AG10803 (cell line): ENCODE results near the gene CMIP.

Experiments
- DNase-seq: peaks from one replicate; pipeline ENCODE4 v3.0.0; 2010; ENCODE audit warnings: low read depth
- H3K4me3 ChIP-seq: 2 replicates; pipeline ENCODE4 v1.5.1; 2011; ENCODE audit warnings: mild to moderate bottlenecking, low read length, control low read depth
- TF ChIP-seq, protein P1 (sequence below): conservative IDR thresholded peaks from 2 replicates; pipeline ENCODE4 v1.5.1; 2011; ENCODE audit warnings: mild to moderate bottlenecking, low read length, control low read depth, inconsistent platforms

CMIP gene

DNA sequence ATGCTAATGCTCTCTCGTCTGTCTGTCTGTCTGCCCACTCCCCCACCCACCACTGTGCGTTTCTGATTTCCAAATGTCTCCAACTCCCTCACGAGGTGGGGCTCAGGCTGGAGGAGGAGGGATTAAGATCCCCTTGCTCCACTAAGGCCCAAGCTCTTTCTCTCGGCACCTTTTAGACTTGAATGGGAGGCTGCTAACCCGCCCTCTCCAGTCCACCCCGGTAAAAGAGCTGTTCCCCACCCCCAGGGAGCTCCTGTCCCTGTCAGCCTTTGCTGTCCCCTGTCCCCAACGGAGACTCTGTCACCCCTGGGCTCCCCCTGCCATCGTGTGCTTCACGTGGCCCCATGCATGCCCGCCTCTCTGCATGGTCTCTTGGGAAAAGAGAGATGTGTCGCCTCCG lies 266.0 kb downstream of the CMIP start:
- TF ChIP-seq, protein P1, sequence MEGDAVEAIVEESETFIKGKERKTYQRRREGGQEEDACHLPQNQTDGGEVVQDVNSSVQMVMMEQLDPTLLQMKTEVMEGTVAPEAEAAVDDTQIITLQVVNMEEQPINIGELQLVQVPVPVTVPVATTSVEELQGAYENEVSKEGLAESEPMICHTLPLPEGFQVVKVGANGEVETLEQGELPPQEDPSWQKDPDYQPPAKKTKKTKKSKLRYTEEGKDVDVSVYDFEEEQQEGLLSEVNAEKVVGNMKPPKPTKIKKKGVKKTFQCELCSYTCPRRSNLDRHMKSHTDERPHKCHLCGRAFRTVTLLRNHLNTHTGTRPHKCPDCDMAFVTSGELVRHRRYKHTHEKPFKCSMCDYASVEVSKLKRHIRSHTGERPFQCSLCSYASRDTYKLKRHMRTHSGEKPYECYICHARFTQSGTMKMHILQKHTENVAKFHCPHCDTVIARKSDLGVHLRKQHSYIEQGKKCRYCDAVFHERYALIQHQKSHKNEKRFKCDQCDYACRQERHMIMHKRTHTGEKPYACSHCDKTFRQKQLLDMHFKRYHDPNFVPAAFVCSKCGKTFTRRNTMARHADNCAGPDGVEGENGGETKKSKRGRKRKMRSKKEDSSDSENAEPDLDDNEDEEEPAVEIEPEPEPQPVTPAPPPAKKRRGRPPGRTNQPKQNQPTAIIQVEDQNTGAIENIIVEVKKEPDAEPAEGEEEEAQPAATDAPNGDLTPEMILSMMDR = no peak
- no peak overlapping the region for H3K4me3 ChIP-seq

GRCh38 chr16:81711657-81712319 lies 267.2 kb downstream of the CMIP start:
- TF ChIP-seq, protein P1 = no peak
- H3K4me3 ChIP-seq = no peak overlapping the region
- DNase-seq = peak; percentile 92

More for the DNA sequence above, 266.0 kb downstream of the CMIP start:
- no peak for DNase-seq

DNA sequence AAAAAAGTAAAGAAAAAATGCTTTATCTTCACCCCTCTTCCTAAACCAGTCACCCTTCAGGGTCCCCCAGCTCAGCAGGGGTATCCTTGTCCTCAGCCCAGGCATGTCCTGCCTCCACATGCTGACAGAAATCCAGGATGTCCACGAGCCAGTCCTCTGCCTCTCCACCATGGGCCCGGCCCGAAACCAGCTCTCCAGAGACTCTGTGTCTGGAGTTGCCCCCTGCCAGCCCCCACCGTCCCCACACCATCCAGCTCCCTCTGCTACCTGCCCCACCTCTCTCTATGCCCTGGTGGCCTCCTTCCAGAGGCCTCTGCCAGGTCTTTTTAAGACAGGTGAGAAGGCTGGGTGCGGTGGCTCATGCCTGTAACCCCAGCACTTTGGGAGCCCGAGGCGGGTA lies 268.1 kb downstream of the CMIP start:
- no peak for DNase-seq
- no peak overlapping the region for H3K4me3 ChIP-seq
- TF ChIP-seq, protein P1 = no peak

DNA sequence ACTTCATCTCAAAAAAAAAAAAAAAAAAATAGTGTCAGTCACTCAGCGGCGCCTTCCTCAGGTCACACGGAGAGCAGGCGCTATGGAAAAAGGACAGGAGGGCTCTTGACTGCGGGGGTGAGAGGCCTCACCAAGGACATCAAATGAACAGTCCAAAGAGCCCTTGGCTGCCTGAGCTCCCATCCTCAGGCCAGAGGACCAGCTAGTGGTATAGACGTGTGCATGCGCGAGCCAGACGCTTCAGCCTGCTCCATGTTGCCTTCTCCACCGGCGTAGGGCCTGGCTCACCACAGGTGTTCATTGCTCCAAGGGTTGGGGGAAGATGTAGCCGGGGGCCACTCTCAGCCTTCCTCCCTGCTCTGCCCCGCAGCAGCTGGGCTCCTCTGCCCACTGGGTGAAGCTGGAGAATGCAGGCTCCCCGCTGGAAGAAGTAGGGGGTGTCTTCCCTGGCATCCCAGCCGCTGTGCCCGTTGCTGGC lies 268.7 kb downstream of the CMIP start:
- H3K4me3 ChIP-seq = no peak overlapping the region
- no peak for DNase-seq
- TF ChIP-seq, protein P1 = no peak

GRCh38 chr16:81713796-81714195 lies 269.2 kb downstream of the CMIP start:
- TF ChIP-seq, protein P1 = no peak
- DNase-seq = no peak
- no peak overlapping the region for H3K4me3 ChIP-seq

DNA sequence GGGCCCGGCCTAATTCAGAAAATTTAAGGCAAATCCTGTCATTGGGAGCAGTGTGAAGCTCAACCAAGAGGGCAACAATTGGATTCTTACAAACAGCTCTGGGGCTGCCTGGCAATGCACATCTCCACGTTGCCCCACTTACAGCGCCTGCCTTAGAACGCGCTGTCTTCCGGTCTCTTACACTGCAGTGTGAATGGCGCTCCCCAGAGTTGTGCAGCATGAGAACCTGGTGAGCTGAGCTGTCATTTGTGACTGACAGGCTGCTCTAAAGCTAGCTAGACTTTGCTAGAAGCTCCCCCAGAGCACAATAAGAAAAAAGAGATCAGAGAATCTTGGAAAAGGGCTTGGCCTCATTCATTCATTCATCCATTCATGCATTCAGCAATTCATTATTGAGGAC lies 270.0 kb downstream of the CMIP start:
- H3K4me3 ChIP-seq = no peak overlapping the region
- no peak for DNase-seq
- TF ChIP-seq, protein P1 = no peak
